ENCODE measurements around the gene PYROXD2. TPM values are rescaled to one million over a fixed set of nuclear protein-coding genes. Genes with fewer than 3 reads are reported as not detected.

PYROXD2 gene
- total and polyA plus RNA-seq, 2 of the 13 experiments (the other 11 are each of a cell fraction or from before 2014, with no cell fraction given) = 2.0 to 6.2 TPM

- Histone ChIP-seq H3K9ac (ENCODE audit: insufficient read depth, low read depth, low read length) (no peak overlapping the region), H3K79me2 (ENCODE audit: insufficient read depth, low read length) (no peaks in the 10 kb centered on the region), H4K20me1 (ENCODE audit: insufficient read depth, low read length) (no peaks in the 10 kb centered on the region), H3K27ac (ENCODE audit: extremely low read length, insufficient read depth, low read length) (no peak overlapping the region), H3K4me1 (ENCODE audit: insufficient read depth, low read length) (no peaks in the 10 kb centered on the region), H2AFZ (ENCODE audit: low read length) (no peak overlapping the region), H3K36me3 (replicated peaks in 1 of 2; ENCODE audit: control insufficient read depth in 1 of 2, insufficient read depth in 2 of 2, low read length in 2 of 2) (no peaks in the 10 kb centered on the region), H3K4me2 (ENCODE audit: low read depth, low read length) (no peak overlapping the region), H3K27me3 (ENCODE audit: control insufficient read depth in 1 of 2, insufficient read depth in 2 of 2, low read length in 2 of 2) (no peaks in the 10 kb centered on the region), H3K4me3 (replicated peaks in 1 of 3; ENCODE audit: insufficient read depth in 1 of 3, low read depth in 2 of 3, low read length in 3 of 3) (no peak overlapping the region), H3K9me3 (ENCODE audit: low read length) (no peaks in the 10 kb centered on the region)
- ChIA-PET POLR2A (no interaction called here), CTCF (ENCODE audit: low intra/inter-chr PET ratio, low total read pairs) (no interaction called here)
- DNase-seq (ENCODE audit: low spot score) (no peak), ATAC-seq (no peak), FAIRE-seq (no peak)
- 47% methylated on average over 3 of the region's 4 CpGs for WGBS (ENCODE audit: low lambda C conversion rate)
- in situ Hi-C loops (cut with HindIII; ENCODE audit: extremely low pct_ligation_motif_present, low pct_unique_long_range_greater_than_20kb) (no loop called here), intact Hi-C loops (cut with micrococcal nuclease; ENCODE audit: unreplicated experiment) (no loop called here)
- TF ChIP-seq ZNF101 (CRISPR knock-in tag; IDR thresholded peaks at IDR 0.05; ENCODE audit: borderline replicate concordance, low read depth) (no peak), GMEB2 (CRISPR knock-in tag; IDR thresholded peaks at IDR 0.05; ENCODE audit: low read depth) (no peak), ZNF143 (CRISPR knock-in tag; IDR thresholded peaks at IDR 0.05) (no peak), DMAP1 (CRISPR knock-in tag; IDR thresholded peaks at IDR 0.05) (no peak), FIP1L1 (IDR thresholded peaks at IDR 0.05; ENCODE audit: borderline replicate concordance, insufficient read depth, low read depth, low read length) (no peak), ZFP36L1 (CRISPR knock-in tag; IDR thresholded peaks at IDR 0.05) (no peak), ZNF230 (CRISPR knock-in tag; IDR thresholded peaks at IDR 0.05) (no peak), ZNF3 (CRISPR knock-in tag; IDR thresholded peaks at IDR 0.05) (no peak), AGO1 (IDR thresholded peaks at IDR 0.05; ENCODE audit: low read depth, low read length, poor library complexity, severe bottlenecking) (no peak), ZNF768 (CRISPR knock-in tag; IDR thresholded peaks at IDR 0.05) (no peak), CHD4 (IDR thresholded peaks at IDR 0.05; ENCODE audit: borderline replicate concordance, low read length) (no peak), ZNF382 (CRISPR knock-in tag; IDR thresholded peaks at IDR 0.05; ENCODE audit: borderline replicate concordance) (no peak), SOX13 (IDR thresholded peaks at IDR 0.05) (no peak), SOX13 (CRISPR knock-in tag; conservative IDR thresholded peaks at IDR 0.05 in 1 of 2, IDR thresholded peaks at IDR 0.05 in 1 of 2) (no peak), ZNF589 (CRISPR knock-in tag; conservative IDR thresholded peaks at IDR 0.05) (no peak), MZF1 (CRISPR knock-in tag; IDR thresholded peaks at IDR 0.05; ENCODE audit: borderline replicate concordance) (no peak)
- BruUV-seq (replicated peaks) = no TSS peak
These were observed 24.6 kb downstream of the PYROXD2 start for GRCh38 chr10:98390406-98390805.
